Measurements from ENCODE around the gene ELFN1.

The ELFN1 gene

DNA sequence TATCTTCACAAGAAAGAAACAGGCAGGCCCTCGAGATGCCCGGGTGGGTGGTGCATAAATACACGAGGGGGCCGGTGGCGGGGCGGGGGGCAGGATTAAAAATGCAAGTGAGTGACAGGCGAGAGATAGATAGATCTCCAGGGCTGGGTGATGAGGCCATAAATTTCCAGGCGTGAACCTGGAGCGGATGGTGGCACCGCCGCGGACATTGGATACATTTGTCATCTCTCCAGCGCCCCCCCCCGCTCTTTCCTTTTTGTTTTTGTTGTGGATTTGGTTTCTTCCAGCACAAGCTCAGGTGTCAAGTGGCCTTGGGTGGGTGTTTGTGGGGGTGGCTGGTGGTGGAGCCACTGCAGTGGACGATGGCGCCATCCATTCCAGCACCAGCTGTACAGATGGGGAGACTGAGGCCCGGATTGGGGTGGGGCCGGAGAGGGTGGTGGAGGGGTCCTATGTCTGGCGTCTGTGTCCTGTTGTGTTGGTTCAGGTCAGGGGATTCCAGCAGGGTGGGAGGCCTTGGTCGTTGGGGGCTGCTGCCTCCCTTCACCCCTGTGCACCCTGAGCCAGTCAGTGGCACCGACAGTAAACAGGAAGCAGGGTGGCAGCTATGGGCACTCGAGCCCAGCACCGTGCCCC is 2.9 kb downstream of the ELFN1 start:
- no peak overlapping the region for H3K4me3 ChIP-seq (ENCODE audit: low read depth, low read length)
- TF ChIP-seq, protein P1, sequence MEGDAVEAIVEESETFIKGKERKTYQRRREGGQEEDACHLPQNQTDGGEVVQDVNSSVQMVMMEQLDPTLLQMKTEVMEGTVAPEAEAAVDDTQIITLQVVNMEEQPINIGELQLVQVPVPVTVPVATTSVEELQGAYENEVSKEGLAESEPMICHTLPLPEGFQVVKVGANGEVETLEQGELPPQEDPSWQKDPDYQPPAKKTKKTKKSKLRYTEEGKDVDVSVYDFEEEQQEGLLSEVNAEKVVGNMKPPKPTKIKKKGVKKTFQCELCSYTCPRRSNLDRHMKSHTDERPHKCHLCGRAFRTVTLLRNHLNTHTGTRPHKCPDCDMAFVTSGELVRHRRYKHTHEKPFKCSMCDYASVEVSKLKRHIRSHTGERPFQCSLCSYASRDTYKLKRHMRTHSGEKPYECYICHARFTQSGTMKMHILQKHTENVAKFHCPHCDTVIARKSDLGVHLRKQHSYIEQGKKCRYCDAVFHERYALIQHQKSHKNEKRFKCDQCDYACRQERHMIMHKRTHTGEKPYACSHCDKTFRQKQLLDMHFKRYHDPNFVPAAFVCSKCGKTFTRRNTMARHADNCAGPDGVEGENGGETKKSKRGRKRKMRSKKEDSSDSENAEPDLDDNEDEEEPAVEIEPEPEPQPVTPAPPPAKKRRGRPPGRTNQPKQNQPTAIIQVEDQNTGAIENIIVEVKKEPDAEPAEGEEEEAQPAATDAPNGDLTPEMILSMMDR (IDR thresholded peaks at IDR 0.05; ENCODE audit: borderline replicate concordance, insufficient read depth, low read depth, low read length): no peak

DNA sequence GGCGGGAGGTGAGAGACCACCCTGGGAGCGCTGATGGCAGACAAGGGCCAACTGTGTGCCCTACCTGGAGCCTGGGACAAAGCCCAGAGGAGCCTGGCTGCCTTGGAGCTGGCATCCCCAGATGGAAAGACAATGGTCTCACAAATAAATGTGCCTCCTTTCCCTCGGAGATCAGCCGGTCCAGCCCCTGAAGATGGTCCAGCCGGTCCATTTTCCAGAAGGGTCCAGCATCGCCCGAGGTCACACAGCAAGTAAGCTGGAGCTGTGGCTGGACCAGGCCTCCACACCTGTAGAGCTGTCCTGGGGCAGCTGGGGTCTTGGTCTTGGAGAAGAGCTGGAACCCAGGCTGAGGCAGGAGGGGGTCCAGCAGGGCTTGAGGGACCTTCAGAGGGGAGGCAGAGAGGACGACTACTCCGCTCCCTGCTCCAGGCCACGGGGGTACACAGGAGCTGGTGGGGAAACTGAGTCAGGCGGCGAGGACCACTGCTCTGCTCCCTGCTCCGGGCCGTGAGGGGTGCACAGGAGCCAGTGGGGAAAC is 3.6 kb downstream of the ELFN1 start:
- TF ChIP-seq, protein P1 (IDR thresholded peaks at IDR 0.05; ENCODE audit: borderline replicate concordance, insufficient read depth, low read depth, low read length): no peak
- H3K4me3 ChIP-seq (ENCODE audit: low read depth, low read length): no peak overlapping the region

DNA sequence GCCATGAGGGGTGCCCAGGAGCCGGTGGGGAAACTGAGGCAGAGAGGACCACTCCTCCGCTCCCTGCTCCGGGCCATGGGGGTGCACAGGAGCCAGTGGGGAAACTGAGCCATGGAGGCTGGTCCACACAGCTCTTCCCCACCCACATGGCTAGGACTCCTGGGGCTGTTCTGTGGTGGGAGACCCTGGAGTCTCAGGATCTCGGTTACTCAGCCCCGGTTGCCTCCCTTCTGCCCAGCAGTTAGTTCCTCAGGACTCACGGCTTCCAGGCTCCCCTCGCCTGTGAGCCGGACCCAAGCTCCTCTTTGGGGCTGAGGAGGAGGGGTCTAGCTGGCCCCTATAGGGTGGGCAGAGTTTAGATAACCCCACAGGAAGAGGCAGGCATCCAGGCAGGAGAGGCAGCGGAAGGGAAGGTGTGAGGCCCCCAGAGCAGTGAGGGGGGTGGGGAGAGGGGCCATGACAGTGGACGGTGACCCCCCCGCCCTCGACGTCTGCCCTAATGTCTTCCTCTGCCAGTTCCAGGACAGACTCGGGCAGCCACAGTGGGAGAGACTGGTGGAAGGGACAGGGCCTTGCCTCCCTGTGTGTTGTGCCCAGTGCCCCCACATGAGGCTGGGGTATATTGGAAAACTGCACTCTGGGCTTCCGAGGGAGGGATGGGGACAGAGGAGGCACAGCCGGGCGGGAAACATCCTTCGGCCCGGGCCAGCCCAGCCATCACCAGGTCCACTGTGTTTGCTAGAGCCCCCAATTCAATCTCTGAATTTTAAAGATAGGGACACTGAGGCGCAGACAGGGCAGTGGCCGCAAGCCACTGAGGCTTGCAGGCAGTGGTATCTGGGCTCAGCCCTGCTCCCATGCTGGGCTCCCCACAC is 4.3 kb downstream of the ELFN1 start:
- TF ChIP-seq, protein P1 (IDR thresholded peaks at IDR 0.05; ENCODE audit: borderline replicate concordance, insufficient read depth, low read depth, low read length): no peak
- no peak overlapping the region for H3K4me3 ChIP-seq (ENCODE audit: low read depth, low read length)

DNA sequence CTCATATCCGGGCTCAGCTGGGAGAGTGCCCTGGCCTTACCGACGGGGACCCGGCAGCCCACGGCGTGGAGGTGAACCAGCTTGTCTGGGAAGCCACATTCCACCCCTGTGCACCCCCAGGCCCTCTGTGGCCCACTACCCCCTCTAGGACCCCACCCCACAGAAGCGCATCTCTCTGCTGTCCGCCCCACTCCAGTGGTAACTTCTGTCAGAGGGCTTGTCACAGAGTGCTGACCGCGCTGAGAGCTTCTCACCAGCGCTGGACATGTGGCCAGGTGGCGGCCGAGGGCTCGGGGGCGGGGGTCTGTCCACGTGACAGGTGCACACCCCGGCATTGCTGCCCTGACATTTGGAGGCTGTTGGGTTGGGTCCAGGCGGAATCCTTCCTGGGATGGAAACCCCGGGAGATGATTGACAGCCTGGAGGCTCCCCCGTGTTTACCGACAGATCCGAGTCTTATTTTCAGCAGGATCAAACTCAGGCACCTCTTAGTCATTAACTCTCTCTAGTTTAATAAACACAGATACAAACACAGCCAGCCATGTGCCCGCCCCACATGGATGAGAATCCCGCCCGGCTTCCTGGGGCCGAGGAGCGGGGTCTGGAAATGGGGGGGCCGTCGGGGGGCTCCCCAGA is 5.1 kb downstream of the ELFN1 start:
- TF ChIP-seq, protein P1 (IDR thresholded peaks at IDR 0.05; ENCODE audit: borderline replicate concordance, insufficient read depth, low read depth, low read length): no peak
- H3K4me3 ChIP-seq (ENCODE audit: low read depth, low read length): no peak overlapping the region

DNA sequence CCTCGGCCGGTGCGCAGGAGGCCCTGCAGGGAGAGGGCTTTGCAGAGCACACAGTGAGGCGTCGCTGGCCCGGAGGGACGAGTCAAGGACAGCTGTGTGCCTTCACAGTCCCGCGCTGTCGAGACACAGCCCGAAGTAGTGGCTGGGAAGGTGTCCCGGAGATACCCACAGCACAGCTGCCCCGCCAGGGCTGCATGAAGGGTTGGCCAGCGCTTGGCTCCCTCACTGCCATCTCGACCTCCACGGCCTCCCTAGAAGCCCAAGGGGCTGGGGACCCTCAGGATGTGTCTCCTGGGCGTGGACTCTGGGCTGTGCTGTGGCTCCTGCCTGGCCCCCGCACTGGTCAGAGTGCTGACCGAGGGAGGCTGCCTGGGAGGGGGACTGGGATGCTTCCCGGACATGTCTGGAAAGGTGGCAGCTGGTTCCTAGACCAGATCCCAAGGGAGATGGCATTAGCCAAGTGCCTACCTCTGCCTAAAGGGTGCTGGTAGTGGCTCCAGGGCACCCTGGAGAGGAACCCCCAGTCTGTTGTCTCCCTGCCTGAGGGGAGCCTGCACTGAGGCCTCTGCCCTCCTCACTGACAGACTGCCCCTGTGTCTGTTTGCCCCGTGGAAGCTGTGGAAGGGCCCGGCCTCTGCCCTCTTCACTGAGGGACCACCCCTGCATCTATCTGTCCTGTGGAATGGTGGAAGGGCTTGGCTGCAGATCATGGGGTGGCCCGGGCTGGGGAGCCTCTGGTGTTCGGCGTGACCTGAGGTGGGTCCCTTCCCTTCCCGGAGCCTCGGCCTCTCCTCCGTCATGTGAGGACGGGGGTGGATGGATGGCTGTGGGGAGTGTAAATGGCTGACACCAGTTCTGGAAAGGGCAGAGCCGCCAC is 5.8 kb downstream of the ELFN1 start:
- no peak overlapping the region for H3K4me3 ChIP-seq (ENCODE audit: low read depth, low read length)
- TF ChIP-seq, protein P1 (IDR thresholded peaks at IDR 0.05; ENCODE audit: borderline replicate concordance, insufficient read depth, low read depth, low read length): no peak

DNA sequence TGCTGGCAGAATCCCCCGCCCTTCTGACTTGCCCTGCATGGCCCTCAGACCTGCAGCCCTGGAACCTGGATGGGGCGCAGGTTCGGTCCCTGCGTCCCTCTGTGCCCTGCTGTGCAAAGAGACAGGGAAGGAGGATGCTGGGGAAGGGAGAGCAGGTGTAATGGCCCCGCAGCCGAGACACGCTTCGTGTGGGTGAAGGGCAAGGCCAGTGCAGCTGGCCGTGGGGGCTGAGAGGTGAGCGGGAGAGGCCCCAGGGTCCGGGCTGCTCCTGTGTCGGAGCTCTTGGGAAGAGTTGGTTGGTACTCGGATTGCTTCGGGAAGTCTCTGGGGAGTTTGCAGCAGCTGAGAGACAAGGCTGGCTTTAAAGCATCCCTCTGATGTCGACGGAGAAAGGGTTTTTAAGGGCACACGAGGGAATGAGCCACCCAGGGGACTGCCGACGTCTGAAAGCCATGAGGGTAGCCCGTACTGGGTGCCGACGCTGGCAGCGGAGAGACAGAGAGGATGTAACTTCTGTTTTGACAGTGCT is 6.5 kb downstream of the ELFN1 start:
- H3K4me3 ChIP-seq (ENCODE audit: low read depth, low read length): no peak overlapping the region
- TF ChIP-seq, protein P1 (IDR thresholded peaks at IDR 0.05; ENCODE audit: borderline replicate concordance, insufficient read depth, low read depth, low read length): no peak
